ENCODE results near the gene ALDH4A1.

Gene ALDH4A1

GRCh38 chr1:18922848-18923755, 20.7 kb upstream of the ALDH4A1 start:
- DNase-seq (ENCODE audit: low spot score), result no peak

GRCh38 chr1:18922319-18922726, 20.0 kb upstream of the ALDH4A1 start:
- peak; percentile 93 for DNase-seq (ENCODE audit: low spot score)

DNA sequence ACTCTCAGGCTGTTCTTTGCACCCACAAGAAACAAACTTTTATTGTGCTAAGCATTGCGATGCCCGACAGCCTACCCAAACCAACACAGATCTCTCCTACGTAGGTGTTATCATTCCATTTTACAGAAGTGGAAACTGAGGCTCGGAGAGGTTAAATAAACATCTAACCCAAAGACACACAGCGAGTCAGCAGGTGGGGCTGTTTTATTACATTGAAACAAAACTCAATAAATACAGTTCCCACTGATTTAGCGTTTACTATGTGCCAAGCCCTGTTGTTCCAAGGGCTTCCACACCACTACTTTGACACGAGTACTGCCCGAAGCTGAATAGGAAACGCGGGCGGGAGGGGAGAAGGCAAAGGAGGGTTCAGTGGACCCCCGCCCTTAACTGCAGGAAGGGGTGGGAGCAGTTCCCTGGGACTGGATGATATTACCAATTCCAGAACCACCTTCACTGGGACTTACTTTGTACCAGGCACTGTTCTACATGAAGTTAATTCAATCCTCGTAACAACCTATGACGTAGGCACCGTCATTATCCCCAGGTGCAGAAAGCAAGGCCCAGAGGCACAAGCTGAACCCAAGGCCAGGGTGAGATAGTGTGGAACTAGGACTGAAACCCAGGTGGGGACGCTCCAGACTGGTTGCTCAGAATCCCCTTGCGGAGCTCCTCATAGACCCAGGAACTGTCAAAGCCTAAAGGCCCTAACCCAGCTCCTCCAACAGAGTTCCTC, 19.3 kb upstream of the ALDH4A1 start:
- no peak for DNase-seq (ENCODE audit: low spot score)

DNA sequence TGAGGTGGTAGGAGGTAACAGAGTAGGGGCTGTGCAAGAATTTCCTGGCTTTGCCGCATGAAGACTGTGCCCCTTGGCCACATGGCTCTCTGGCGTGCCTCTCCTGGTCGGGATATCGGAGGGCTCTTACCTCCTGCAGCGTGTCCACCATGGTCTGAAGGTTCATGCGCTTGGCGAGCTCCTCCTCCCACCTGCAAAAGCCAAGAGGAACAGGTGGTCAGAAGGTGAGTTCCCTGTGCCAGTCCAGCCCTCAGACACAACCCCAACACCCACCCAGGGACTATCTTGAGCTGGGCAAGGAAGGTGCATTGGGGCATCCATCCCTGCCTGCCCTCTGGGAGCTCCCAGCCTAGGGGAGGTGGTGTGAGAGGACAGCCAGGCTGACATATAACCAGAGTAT, 18.6 kb upstream of the ALDH4A1 start:
- no peak for DNase-seq (ENCODE audit: low spot score)

- DNase-seq (ENCODE audit: low spot score), result no peak
These were observed 17.6 kb upstream of the ALDH4A1 start for GRCh38 chr1:18919956-18920355.

- no peak for DNase-seq (ENCODE audit: low spot score)
These were observed 17.0 kb upstream of the ALDH4A1 start for GRCh38 chr1:18919197-18919905.

DNA sequence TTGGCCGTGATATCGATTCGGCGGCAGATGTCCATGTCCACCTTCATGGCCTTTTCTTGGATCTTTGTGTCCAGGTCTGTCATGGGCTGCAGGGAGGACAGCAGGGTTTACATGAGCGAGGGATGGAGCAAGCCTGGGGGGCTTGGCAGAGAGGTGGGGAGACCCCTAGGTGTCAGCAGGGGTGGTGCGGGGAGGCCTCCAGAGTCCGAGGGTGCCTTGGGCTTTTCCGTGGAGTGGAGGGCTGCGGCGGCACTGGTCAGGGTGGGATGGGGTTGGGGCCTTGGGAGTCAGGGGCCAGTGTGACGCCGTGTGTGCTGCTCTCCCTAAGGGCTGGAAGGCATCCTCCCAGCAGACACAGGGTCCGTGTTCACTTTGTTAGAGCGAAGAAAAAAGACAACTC, 16.1 kb upstream of the ALDH4A1 start:
- DNase-seq (ENCODE audit: low spot score), result no peak

DNA sequence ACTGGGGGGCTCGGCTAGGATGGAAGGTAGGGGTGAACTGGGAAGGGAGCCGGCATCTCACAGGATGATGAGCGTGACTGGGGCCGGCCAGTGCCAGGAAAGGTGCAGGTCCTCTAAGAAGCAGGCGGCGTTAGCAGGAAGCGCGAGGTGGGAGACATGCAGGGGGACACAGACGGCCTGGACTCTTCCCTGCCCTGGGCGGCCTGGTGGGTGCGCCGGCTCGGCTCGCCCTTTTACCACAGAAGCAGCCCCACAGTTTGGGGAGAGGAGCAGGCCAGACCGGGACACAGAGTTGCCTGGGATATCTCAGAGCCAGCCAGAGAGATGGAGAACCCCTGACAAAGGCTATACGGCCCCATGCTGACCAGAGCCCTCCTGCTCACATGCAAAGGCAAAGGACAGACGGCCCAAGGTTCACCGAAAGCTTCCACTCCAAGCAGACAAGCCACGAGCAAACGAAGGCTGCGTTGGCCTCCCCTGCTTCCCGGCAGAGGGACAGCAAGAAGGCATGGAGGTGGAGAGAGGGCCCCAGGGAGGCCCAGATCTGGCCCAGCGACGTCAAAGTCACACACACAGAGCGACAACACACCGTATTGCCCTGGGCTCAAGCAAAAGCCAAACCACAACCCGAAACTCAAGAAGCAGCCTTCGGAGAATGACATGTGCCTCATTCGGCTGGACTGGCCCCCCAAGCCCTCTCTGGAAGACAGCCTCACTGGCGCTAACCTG, 14.9 kb upstream of the ALDH4A1 start:
- no peak for DNase-seq (ENCODE audit: low spot score)

- DNase-seq (ENCODE audit: low spot score), result no peak
These were observed 13.0 kb upstream of the ALDH4A1 start for GRCh38 chr1:18915341-18915740.

DNA sequence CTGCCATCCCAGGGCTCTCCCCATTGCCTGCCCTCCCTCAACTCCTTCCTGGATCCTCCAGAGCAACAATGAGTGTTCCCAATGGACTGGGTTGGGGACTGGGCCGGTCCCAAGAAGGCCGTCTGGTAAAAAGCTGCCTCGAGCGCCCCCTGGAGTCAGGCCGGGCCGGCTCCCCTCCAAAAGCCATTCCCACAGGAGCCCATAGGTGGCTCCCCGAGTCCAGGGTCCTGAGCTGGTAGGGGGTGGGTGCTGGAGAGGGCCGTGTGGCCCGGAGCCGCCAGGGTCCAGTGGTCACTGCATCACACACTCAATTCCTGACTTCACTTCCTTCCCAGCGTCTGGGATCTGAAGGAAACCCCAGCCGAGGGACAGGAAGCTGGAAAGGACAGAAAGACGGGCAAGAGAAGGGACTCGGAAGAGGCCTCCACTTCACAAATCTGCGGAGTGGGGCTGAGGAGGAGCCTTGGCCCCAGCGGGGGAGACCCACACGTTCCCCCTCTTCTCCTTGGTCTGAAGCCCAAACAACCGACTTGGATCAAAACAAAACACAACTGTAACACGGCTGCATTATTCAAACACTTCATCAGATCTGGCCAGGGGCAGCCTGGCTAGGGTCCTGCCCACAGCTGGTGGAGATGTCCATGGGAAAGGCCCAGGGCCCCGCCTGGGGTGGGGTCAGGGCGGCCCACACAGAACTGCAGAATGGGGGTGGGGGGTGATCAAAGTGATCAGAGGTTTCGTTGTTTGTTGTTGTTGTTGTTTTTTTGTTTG, 10.9 kb upstream of the ALDH4A1 start:
- DNase-seq (ENCODE audit: low spot score), result peak; percentile 95

GRCh38 chr1:18912550-18912949, 10.2 kb upstream of the ALDH4A1 start:
- DNase-seq (ENCODE audit: low spot score), result no peak

- DNase-seq (ENCODE audit: low spot score), result no peak
These were observed 6.8 kb upstream of the ALDH4A1 start for GRCh38 chr1:18908911-18909771.

DNA sequence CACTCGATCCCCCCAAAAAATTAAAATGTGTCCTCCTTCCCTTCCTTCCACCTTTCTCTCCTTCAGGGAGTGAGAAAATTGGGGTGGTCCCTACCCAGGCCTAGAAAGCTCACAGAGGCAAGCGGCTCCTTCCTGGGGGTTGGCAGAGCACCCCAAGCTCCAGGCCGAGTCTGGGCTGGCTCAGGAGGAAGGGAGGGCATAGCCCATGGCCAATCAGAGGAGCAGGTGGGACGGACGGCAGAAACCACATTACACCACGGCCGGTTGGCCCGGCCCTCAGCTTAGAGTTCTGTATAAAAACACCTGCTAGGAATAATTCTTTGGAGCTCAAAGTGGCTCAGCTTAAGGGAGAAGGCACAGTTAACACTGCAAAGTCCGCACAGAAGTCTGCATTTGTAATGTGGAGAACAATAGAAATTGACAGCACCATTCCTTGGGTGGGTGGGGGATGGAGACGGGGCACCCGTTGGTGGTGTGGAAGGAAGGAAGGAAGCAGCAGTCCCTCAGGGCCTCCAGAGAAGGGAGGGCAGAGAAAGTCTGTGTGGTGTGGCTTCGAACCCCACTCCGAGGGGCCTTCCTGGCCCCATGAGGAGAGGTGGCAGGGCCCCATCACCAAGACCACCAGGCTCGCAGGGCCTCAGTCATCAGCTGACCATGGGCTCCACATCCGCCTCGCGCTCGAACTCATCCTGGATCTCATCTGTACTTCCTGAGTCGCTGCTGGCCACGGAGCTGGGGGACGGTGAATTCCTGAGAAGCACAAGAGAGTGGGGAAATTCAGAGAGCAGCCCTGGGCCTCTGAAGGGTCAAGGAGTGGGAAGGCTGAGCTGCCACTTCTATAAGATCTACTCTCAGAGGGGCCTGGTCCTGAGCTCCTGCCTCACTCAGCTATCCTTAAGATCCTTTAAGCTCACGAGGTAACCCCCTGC, 5.8 kb upstream of the ALDH4A1 start:
- DNase-seq (ENCODE audit: low spot score), result no peak

- peak; percentile 72 for DNase-seq (ENCODE audit: low spot score)
These were observed 4.9 kb upstream of the ALDH4A1 start for GRCh38 chr1:18907021-18907916.

GRCh38 chr1:18903291-18903756, 969 bp upstream of the ALDH4A1 start:
- DNase-seq (ENCODE audit: low spot score), result no peak

- peak; percentile 45 for DNase-seq (ENCODE audit: low spot score)
These were observed 318 bp downstream of the ALDH4A1 start for GRCh38 chr1:18901952-18902522.

DNA sequence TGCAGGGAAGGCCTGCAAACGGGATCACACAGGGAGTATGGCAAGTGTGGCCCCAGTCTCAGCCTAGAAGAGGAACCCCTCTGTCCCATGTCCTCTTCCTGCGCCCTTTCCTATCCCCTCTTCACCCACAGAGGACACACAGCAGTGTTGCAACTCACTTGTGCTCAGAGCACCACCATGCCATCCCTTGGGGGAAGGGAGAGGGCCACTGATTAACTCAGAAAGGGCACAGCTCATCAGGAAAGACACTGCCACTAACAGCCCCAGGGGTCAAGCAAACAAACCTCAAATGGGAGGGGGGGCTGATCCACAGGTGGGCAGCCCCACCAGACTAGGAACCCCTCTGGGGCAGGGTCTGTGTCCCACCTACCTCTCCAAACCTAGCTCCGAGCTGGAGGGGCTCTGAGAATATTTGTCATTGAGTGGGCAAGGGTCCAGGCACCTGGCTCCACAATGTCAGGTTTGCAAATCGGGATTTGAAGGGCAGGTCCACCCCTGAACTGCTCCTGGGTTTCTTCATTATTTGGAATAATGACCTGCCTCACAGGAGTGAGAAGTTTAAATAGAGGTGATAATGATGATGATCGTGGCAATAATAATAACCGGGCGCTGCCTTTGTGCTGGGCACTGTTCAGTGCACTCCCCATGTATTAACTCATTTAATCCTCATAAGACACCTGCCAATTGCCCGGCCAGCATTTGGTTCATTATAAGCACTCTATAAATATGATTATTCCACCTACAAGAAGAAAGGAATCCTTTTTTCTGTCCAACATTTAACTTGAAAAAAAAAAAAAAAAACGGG, 1.0 kb downstream of the ALDH4A1 start:
- DNase-seq (ENCODE audit: low spot score), result no peak
